ENCODE measurements around the gene MOAP1.
"Not testable (repeated sequence)": the region's sequence is repeated elsewhere in the genome, so short reads cannot be mapped to it uniquely, and the experiment has no call there.

The MOAP1 gene

DNA sequence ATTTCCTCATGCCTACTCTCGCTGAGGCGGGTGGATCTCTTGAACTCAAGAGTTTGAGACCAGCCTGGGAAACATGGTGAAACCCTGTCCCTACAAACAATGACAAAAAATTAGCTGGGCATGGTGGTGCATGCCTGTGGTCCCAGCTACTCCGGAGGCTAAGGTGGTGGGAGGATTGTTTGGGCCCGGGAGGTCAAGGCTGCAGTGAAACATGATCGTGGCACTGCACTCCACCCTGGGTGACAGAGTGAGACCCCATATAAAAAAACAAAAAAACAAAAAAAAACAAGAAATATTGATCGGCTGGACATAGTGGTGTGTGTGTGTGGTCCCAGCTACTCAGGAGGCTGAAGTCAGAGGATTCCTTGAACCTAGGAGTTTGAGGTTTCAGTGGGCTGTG, 9.2 kb downstream of the MOAP1 start:
- Histone ChIP-seq H3K27ac (no peak overlapping the region), H3K9me3 (ENCODE audit: severe bottlenecking) (no peaks in the 10 kb centered on the region), H3K4me3 (ENCODE audit: low read depth, low read length) (no peak overlapping the region), H3K27me3 (ENCODE audit: insufficient read depth, low read depth, severe bottlenecking) (no peaks in the 10 kb centered on the region), H3K36me3 (no peaks in the 10 kb centered on the region)
- TF ChIP-seq, protein P1, sequence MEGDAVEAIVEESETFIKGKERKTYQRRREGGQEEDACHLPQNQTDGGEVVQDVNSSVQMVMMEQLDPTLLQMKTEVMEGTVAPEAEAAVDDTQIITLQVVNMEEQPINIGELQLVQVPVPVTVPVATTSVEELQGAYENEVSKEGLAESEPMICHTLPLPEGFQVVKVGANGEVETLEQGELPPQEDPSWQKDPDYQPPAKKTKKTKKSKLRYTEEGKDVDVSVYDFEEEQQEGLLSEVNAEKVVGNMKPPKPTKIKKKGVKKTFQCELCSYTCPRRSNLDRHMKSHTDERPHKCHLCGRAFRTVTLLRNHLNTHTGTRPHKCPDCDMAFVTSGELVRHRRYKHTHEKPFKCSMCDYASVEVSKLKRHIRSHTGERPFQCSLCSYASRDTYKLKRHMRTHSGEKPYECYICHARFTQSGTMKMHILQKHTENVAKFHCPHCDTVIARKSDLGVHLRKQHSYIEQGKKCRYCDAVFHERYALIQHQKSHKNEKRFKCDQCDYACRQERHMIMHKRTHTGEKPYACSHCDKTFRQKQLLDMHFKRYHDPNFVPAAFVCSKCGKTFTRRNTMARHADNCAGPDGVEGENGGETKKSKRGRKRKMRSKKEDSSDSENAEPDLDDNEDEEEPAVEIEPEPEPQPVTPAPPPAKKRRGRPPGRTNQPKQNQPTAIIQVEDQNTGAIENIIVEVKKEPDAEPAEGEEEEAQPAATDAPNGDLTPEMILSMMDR (IDR thresholded peaks at IDR 0.05; ENCODE audit: low read depth, low read length) = no peak
- no peak for DNase-seq

DNA sequence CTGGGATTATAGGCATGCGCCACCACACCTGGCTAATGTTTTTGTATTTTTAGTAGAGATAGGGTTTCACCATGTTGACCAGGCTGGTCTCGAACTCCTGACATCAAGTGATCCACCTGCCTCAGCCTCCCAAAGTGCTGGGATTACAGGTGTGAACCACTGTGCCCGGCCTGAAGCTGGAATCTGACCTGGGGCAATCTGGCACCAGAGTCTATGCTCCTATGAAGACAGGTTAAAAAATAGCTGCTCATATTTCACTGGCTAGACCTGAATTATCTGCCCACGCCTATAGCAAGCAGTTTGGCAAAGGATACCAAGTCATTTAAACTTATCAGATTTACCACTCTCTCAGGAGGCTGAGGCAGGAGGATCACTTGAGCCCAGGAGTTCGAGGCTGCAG, 10.0 kb downstream of the MOAP1 start:
- H3K36me3 ChIP-seq; H3K9me3 ChIP-seq (ENCODE audit: severe bottlenecking); DNase-seq; H3K27ac ChIP-seq; H3K27me3 ChIP-seq (ENCODE audit: insufficient read depth, low read depth, severe bottlenecking); H3K4me3 ChIP-seq (ENCODE audit: low read depth, low read length): not testable (repeated sequence)

DNA sequence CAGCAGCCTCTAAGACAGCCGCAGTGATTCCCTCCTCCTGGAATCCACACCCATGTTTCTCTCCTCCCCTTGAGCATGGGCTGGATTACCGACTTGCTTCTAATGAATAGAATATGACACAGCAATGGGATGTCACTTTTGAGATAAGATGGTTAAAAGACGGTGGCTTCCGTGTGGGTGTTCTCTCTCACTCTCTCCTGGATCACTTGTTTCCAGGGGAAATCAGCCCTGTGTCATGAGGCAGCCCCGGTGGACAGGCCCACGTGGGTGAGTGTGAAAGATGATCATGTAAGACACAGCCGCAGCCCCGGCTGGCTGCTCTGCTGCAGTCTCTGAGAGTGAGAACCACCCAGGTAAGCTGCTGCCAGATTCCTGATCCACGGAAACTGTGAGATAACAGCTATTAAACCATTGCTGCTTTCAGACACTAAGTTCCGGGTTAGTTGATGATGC, 10.7 kb downstream of the MOAP1 start:
- H3K27ac ChIP-seq = peak overlapping the region; percentile 30
- no peaks in the 10 kb centered on the region for H3K27me3 ChIP-seq (ENCODE audit: insufficient read depth, low read depth, severe bottlenecking)
- H3K9me3 ChIP-seq (ENCODE audit: severe bottlenecking) = no peaks in the 10 kb centered on the region
- TF ChIP-seq, protein P1 (IDR thresholded peaks at IDR 0.05; ENCODE audit: low read depth, low read length) = no peak
- H3K36me3 ChIP-seq = no peaks in the 10 kb centered on the region
- peak; percentile 39 for DNase-seq
- H3K4me3 ChIP-seq (ENCODE audit: low read depth, low read length) = peak overlapping the region; percentile 11; the same call in 1 of the 2 replicates

DNA sequence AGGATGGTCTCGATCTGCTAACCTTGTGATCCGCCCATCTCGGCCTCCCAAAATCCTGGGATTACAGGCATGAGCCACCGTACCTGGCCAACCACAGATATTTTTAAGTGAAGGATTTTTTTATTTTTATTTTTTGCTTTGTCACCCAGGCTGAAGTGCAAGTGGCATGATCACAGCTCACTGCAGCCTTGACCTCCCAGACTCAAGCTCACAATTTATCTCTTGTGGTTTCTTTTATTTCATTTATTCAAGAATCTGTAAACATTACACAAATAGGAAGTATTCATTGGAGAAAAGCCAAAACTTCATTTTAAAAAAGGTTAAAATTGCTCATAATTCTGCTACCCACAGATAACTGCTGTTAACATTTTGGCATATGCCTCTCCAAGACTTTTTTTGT, 13.3 kb downstream of the MOAP1 start:
- no peaks in the 10 kb centered on the region for H3K36me3 ChIP-seq
- DNase-seq = no peak
- H3K27ac ChIP-seq = no peak overlapping the region
- no peaks in the 10 kb centered on the region for H3K27me3 ChIP-seq (ENCODE audit: insufficient read depth, low read depth, severe bottlenecking)
- TF ChIP-seq, protein P1 (IDR thresholded peaks at IDR 0.05; ENCODE audit: low read depth, low read length) = no peak
- H3K4me3 ChIP-seq (ENCODE audit: low read depth, low read length) = no peak overlapping the region
- H3K9me3 ChIP-seq (ENCODE audit: severe bottlenecking) = no peaks in the 10 kb centered on the region

DNA sequence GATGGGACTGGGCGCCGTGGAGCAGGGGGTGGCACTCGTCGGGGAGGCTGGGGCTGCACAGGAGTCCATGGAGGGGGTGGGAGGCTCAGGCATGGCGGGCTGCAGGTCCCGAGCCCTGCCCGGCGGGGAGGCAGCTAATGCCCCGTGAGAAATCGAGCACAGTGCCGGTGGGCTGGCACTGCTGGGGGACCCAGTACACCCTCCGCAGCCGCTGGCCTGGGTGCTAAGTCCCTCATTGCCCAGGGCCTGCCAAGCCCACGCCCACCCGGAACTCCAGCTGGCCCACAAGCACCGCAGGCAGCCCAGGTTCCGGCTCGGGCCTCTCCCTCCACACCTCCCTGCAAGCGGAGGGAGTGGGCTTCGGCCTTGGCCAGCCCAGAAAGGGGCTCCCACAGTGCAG, 14.6 kb downstream of the MOAP1 start:
- not testable (repeated sequence) for H3K9me3 ChIP-seq (ENCODE audit: severe bottlenecking); DNase-seq; H3K27ac ChIP-seq; H3K36me3 ChIP-seq; H3K27me3 ChIP-seq (ENCODE audit: insufficient read depth, low read depth, severe bottlenecking); H3K4me3 ChIP-seq (ENCODE audit: low read depth, low read length)

DNA sequence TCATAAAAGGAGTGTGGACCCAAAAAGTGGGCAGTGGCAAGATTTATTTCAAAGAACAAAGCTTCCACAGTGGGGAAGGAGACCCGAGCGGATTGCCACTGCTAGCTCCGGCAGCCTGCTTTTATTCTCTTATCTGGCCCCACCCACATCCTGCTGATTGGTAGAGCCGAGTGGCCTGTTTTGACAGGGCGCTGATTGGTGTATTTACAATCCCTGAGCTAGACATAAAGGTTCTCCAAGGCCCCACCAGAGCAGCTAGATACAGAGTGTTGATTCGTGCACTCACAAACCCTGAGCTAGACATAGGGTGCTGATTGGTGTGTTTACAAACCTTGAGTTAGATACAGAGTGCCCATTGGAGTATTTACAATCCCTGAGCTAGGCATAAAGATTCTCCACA, 15.1 kb downstream of the MOAP1 start:
- H3K27me3 ChIP-seq (ENCODE audit: insufficient read depth, low read depth, severe bottlenecking); H3K4me3 ChIP-seq (ENCODE audit: low read depth, low read length); DNase-seq; H3K9me3 ChIP-seq (ENCODE audit: severe bottlenecking); H3K27ac ChIP-seq; H3K36me3 ChIP-seq: not testable (repeated sequence)

DNA sequence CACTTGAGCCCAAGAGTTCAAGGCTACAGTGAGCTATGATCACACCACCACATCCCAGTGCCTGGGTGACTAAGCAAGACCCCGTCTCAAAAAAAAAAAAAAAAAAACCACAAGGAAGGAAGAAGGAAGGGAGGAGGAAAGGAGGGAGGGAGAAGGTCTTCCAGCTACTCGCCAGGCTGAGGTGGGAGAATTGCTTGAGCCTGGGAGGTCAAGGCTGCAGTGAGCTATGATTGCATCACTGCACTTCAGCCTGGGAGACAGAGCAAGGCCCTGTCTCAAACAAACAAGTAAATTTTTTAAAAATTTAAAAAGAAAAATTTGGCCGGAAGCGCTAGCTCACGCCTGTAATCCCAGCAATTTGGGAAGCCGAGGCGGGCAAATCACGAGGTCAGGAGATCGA, 16.1 kb downstream of the MOAP1 start:
- not testable (repeated sequence) for DNase-seq

DNA sequence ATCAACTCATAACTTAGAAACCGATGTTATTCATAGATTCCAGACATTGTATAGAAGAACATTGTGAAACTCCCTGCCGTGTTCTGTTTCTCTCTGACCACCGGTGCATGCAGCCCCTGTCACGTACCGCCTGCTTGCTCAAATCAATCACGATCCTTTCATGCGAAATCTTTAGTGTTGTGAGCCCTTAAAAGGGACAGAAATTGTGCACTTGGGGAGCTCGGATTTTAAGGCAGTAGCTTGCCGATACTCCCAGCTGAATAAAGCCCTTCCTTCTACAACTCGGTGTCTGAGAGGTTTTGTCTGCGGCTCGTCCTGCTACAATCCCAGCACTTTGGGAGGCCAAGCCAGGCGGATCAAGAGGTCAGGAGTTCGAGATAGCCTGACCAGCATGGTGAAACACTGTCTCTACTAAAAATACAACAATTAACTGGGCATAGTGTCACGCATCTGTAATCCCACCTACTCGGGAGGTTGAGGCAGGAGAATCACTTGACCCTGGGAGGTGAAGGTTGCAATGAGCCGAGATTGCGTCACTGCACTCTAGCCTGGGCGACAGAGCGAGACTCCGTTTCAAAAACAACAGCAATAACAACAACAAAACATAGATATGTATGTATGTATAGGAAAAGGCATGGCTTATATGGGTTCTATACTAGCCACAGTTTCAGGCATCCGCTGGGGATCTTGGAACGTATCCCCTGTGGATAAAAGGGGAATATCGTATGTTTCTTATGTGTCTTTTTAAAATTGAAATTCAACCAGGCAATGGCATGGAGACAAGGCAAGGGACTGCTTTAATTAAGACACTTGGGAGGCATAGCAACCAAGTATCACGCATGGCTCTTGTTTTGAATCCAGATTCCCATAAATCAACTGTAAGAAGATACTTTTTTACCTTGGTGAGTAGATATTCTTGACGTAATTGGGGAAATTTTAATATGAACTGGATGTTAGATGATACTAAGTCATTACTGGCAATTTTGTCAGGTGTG, 19.1 kb downstream of the MOAP1 start:
- H3K9me3 ChIP-seq (ENCODE audit: severe bottlenecking); H3K4me3 ChIP-seq (ENCODE audit: low read depth, low read length); DNase-seq: not testable (repeated sequence)

More for the DNA sequence above, 16.1 kb downstream of the MOAP1 start:
- not testable (repeated sequence) for H3K27ac ChIP-seq; H3K27me3 ChIP-seq (ENCODE audit: insufficient read depth, low read depth, severe bottlenecking); H3K9me3 ChIP-seq (ENCODE audit: severe bottlenecking); H3K4me3 ChIP-seq (ENCODE audit: low read depth, low read length); H3K36me3 ChIP-seq

More for the DNA sequence above, 19.1 kb downstream of the MOAP1 start:
- not testable (repeated sequence) for H3K27me3 ChIP-seq (ENCODE audit: insufficient read depth, low read depth, severe bottlenecking); H3K36me3 ChIP-seq; H3K27ac ChIP-seq

Measured in WERI-Rb-1 (cell line).